OCI-LY7 (cell line): Measurements from ENCODE around the gene YARS1. TPM values are rescaled to one million over a fixed set of nuclear protein-coding genes. Genes with fewer than 3 reads are reported as not detected.

Experiments used
- BruUV-seq: library from RNA; stranded (reverse); fragments of 400-500 nt; replicated peaks from 2 replicates; lab custom pipeline; 2021; lab: Mats Ljungman, UMichigan
- CTCF ChIA-PET: fragments of 300-600 bp; sonication (Branson Sonifier 250); formaldehyde crosslinking; loops from one replicate; lab custom pipeline; 2022; ENCODE audit warnings: antibody characterized with exemption; ENCODE audit not compliant: unreplicated experiment; lab: Charles Lee
- POLR2A ChIA-PET: fragments of 300-600 bp; sonication (Branson Sonifier 250); formaldehyde crosslinking; loops from one replicate; lab custom pipeline; 2022; ENCODE audit warnings: antibody characterized with exemption; lab: Charles Lee
- DNase-seq: peaks from one replicate; pipeline ENCODE4 v3.0.0-alpha.2; 2015; ENCODE audit warnings: low spot score
- H2AFZ ChIP-seq: fragments of 200-600 bp; sonication (generic), shearing (Covaris generic); 2 replicates; pipeline ENCODE4 v1.6.1; 2014; ENCODE audit warnings: mild to moderate bottlenecking, antibody characterized with exemption, low read length, moderate library complexity
- H3K27ac ChIP-seq: fragments of 200-600 bp; sonication (generic); 2 replicates; pipeline ENCODE4 v1.5.1; 2014; ENCODE audit warnings: mixed run types, low read depth, mild to moderate bottlenecking, moderate library complexity, low read length, inconsistent platforms; ENCODE audit not compliant: poor library complexity, severe bottlenecking
- H3K36me3 ChIP-seq: fragments of 200-600 bp; sonication (generic); 2 replicates; pipeline ENCODE4 v1.6.1; 2014; ENCODE audit warnings: mild to moderate bottlenecking, antibody characterized with exemption, low read length, moderate library complexity, mixed read lengths; ENCODE audit not compliant: insufficient read depth
- H3K4me1 ChIP-seq: fragments of 200-600 bp; sonication (generic); 2 replicates; pipeline ENCODE4 v1.5.1; 2014; ENCODE audit warnings: mild to moderate bottlenecking, low read length; ENCODE audit not compliant: insufficient read depth, poor library complexity, severe bottlenecking
- H3K4me2 ChIP-seq: fragments of 200-600 bp; sonication (generic); 2 replicates; pipeline ENCODE4 v1.6.1; 2014; ENCODE audit warnings: mild to moderate bottlenecking, low read length
- H3K4me3 ChIP-seq: fragments of 200-600 bp; sonication (generic); 2 replicates; pipeline ENCODE4 v1.5.1; 2014; ENCODE audit warnings: mild to moderate bottlenecking, low read depth, low read length; ENCODE audit not compliant: poor library complexity, severe bottlenecking
- H3K79me2 ChIP-seq: fragments of 200-600 bp; sonication (generic); 2 replicates; pipeline ENCODE4 v1.6.1; 2016; ENCODE audit warnings: low read depth, mild to moderate bottlenecking, low read length, moderate library complexity, mixed read lengths; ENCODE audit not compliant: insufficient read depth
- H3K9me2 ChIP-seq: fragments of 200-600 bp; sonication (generic); 2 replicates; pipeline ENCODE4 v1.6.1; 2016; ENCODE audit warnings: mild to moderate bottlenecking, low read length, mixed read lengths; ENCODE audit not compliant: insufficient read depth
- H3K9me3 ChIP-seq: fragments of 200-600 bp; sonication (generic); 2 replicates; pipeline ENCODE4 v1.6.1; 2014; ENCODE audit warnings: mild to moderate bottlenecking, mixed run types, low read length, mixed read lengths
- H4K20me1 ChIP-seq: fragments of 200-600 bp; sonication (generic); 2 replicates; pipeline ENCODE4 v1.6.1; 2014; ENCODE audit warnings: mild to moderate bottlenecking, antibody characterized with exemption, low read length, moderate library complexity, mixed read lengths; ENCODE audit not compliant: insufficient read depth
- CTCF ChIP-seq: fragments of 200-600 bp; sonication (generic); conservative IDR thresholded peaks from 2 replicates; pipeline ENCODE4 v1.5.1; 2014; ENCODE audit warnings: mild to moderate bottlenecking, antibody characterized with exemption, low read length, moderate library complexity, mixed read lengths
- EZH2phosphoT487 ChIP-seq: fragments of 200-600 bp; sonication (generic); IDR thresholded peaks from 2 replicates; pipeline ENCODE4 v1.6.1; 2018; ENCODE audit warnings: low read depth, borderline replicate concordance, mild to moderate bottlenecking, mixed run types, antibody characterized with exemption, low read length, moderate library complexity, mixed read lengths
- intact Hi-C: fragments of 100-400 bp; cut with micrococcal nuclease; formaldehyde crosslinking; loops from one replicate; pipeline ENCODE4 v1.10.0; 2022; ENCODE audit not compliant: unreplicated experiment
- total RNA-seq, 2 experiments: library from RNA; depleted of rRNA in 1 of 2; stranded (reverse); fragments of >200 nt in 1 of 2; shearing (Covaris generic) in 1 of 2; gene quantifications; 2 replicates each; pipeline ENCODE4 v1.2.3, GENCODE V29; 2014 to 2022

Gene YARS1
- total RNA-seq, 2 experiments from 2014 or later = 276 to 321 TPM

- no peak overlapping the region for H2AFZ ChIP-seq
- intact Hi-C loops = no loop called here
- H4K20me1 ChIP-seq = no peaks in the 10 kb centered on the region
- H3K27ac ChIP-seq = no peak overlapping the region
- TF ChIP-seq CTCF = no peak
- no peak for TF ChIP-seq EZH2phosphoT487
- no peaks in the 10 kb centered on the region for H3K9me2 ChIP-seq
- no peaks in the 10 kb centered on the region for H3K36me3 ChIP-seq
- no peak overlapping the region for H3K4me2 ChIP-seq
- H3K9me3 ChIP-seq = no peaks in the 10 kb centered on the region
- H3K79me2 ChIP-seq = no peaks in the 10 kb centered on the region
- no peak overlapping the region for H3K4me3 ChIP-seq
- ChIA-PET POLR2A (no interaction called here), CTCF (no interaction called here)
- no peaks in the 10 kb centered on the region for H3K4me1 ChIP-seq
- no peak for DNase-seq
- no TSS peak for BruUV-seq
Observed at GRCh38 chr1:32748348-32748747, 68.8 kb downstream of the YARS1 start.

GRCh38 chr1:32746130-32746529 lies 71.0 kb downstream of the YARS1 start:
- H3K79me2 ChIP-seq = no peaks in the 10 kb centered on the region
- H3K4me1 ChIP-seq = no peaks in the 10 kb centered on the region
- no peaks in the 10 kb centered on the region for H4K20me1 ChIP-seq
- no peak overlapping the region for H2AFZ ChIP-seq
- no peaks in the 10 kb centered on the region for H3K9me3 ChIP-seq
- no peak overlapping the region for H3K4me2 ChIP-seq
- ChIA-PET CTCF (no interaction called here), POLR2A (interaction anchor here (0.7 kb wide), 1 partner anchor 238 kb away, joined by 3 read pairs; no protein-coding TSS in a partner anchor)
- H3K9me2 ChIP-seq = no peaks in the 10 kb centered on the region
- no peaks in the 10 kb centered on the region for H3K36me3 ChIP-seq
- intact Hi-C loops = no loop called here
- no peak overlapping the region for H3K27ac ChIP-seq
- H3K4me3 ChIP-seq = no peak overlapping the region
- no TSS peak for BruUV-seq
- no peak for DNase-seq
- TF ChIP-seq EZH2phosphoT487 (no peak), CTCF (no peak)

- ChIA-PET CTCF (no interaction called here), POLR2A (no interaction called here)
- H3K4me1 ChIP-seq = no peaks in the 10 kb centered on the region
- no peak overlapping the region for H3K4me3 ChIP-seq
- no peaks in the 10 kb centered on the region for H3K9me2 ChIP-seq
- no peaks in the 10 kb centered on the region for H3K36me3 ChIP-seq
- TF ChIP-seq CTCF = no peak
- TF ChIP-seq EZH2phosphoT487 = no peak
- no peaks in the 10 kb centered on the region for H4K20me1 ChIP-seq
- H3K9me3 ChIP-seq = no peaks in the 10 kb centered on the region
- no peak overlapping the region for H3K27ac ChIP-seq
- intact Hi-C loops = no loop called here
- BruUV-seq = no TSS peak
- DNase-seq = no peak
- H3K79me2 ChIP-seq = no peaks in the 10 kb centered on the region
- no peak overlapping the region for H3K4me2 ChIP-seq
- H2AFZ ChIP-seq = no peak overlapping the region
Observed at GRCh38 chr1:32744071-32744425, 73.1 kb downstream of the YARS1 start.
